Femur (tissue), 1 donor: ENCODE measurements around the gene KCNV2.
"Not testable (repeated sequence)": the region's sequence is repeated elsewhere in the genome, so short reads cannot be mapped to it uniquely, and the experiment has no call there.

Source experiments
- DNase-seq: peaks from one replicate; pipeline ENCODE4 v3.0.0-alpha.2; 2017

The KCNV2 gene

DNA sequence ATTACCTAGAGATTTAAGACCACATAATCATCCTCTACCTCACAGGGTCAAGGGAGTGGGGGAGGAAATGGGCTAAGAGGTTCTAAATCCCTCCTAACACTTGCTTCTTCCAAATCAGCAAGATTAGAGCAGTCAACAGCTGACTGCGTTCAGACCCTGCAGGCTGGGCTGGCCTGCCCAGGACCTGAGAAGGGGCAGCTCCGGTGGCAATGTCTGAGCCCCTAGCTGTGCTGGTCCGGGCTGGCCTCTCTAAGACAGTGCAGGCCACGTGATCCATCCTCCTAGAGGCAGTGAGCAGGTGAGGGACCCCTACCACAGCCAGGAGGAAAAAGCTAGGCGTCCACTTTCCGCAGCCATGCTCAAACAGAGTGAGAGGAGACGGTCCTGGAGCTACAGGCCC, at the start of gene KCNV2:
Gene KCNV2 (plus strand): TSS at position 126 of the 400 bp plus-strand sequence. CDS start 230 bp downstream, at position 356.
- DNase-seq = no peak

DNA sequence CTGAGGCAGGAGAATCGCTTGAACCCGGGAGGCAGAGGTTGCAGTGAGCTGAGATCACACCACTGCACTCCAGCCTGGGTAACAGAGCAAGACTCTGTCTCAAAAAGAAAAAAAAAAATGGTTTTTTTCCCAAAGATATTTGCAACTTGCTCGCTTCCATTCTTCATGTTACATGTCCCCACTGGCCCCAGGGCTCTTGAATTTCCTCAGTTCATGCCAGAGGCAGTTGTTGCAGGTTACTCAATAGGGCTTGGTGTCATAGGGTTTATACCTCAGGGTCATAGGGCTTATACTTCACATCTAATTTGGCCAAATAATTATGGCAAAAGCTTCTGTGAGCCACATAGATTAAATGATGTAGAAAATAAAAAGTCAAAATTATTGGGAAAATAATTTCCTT, 44.1 kb upstream of the KCNV2 start:
- no peak for DNase-seq

- no peak for DNase-seq
Measured at GRCh38 chr9:2674141-2674824, 43.0 kb upstream of the KCNV2 start.

- no peak for DNase-seq
Measured at GRCh38 chr9:2675834-2676233, 41.5 kb upstream of the KCNV2 start.

DNA sequence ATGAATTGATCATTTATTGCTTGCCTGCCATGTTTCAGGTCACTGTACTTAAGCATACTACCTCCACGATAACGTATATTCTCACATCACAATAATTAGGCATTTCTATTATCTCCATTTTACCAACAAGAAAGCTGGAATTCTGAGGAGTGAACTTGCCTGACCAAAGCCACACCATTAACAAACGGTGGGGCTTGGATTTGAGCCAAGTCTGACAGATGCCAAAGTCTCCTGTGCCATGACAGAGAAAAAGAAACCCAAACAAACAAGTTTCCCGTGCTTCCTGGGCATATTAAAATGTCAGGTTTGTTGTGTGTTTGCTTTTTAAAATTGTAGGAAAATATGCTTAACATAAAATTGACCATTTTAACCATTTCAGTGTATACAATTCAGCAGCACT, 40.8 kb upstream of the KCNV2 start:
- DNase-seq = no peak

- DNase-seq = no peak
Measured at GRCh38 chr9:2677915-2678889, 39.1 kb upstream of the KCNV2 start.

DNA sequence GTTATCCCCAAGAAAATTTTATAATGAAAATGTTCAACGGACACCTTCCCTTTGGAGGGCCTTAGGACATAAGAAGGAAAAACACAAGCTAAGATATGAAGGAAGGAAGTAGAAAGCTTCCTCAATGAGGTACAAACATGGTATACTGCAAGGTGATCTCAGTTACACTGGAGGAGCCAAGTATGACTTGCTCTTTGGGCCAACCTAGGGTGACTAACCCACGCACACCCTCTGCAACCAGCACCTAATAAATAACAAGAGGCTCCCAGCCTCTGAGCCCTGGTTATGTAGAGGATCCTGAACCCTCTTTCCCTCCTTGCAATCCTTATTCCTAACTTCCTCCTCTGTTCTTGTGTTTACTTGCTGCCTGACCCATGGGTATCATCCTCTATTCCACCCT, 38.3 kb upstream of the KCNV2 start:
- DNase-seq = no peak

DNA sequence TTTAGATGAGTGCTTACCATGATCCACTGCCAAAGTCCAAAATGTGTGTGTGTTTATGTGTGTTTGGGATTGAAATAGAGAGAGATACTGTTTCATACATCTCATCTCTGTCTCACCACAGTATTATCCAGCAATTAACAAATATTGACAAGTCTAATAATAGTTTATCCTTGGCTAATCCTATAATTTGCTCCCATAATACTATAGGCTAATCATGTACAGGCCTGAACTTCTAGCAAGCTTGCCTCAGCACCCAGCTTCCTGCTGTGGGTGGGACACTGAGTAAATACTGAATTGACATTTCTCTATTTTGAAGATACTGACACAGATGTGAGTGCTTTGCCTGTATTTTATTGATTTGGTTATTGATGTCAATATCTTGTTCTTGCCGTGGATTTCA, 35.3 kb upstream of the KCNV2 start:
- no peak for DNase-seq

DNA sequence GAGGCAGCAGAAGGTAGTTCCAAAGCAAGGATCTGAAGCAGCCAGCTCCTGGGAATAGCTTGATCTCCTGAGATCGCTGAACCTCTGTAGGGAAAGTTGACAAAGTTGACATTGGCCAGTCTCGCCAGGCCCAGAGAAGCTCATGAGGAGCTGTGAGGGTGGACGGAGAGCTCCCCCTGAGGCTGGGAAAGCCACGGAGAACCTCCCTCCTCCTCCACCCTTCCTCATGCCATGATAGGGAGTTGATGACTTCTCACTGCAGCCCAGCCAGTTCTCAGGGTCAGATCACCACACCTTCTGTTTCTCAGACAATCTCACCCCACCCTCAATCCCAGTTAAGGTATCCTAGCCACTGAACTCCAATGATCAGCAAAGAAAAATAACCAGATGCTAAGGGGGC, 30.4 kb upstream of the KCNV2 start:
- DNase-seq = no peak

DNA sequence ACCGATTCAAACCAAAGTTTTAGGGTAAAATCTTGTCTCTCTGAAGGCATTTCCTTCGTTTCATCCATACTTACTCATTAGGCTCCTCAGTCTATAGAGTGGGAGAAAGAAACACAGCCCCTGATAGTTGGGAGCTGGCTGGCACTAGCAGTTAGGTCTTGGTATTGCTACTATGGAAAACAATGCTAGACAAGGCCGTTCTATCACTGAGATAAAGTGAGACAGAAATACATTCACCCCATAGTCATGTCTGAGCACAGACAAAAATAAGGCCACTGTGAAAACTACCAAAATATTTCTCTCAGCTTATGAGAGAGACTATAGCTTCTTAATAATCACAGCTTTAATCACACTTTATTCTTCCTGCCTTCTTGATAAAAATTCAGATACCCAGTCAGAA, 28.7 kb upstream of the KCNV2 start:
- no peak for DNase-seq

GRCh38 chr9:2691212-2691611, 26.1 kb upstream of the KCNV2 start:
- no peak for DNase-seq

- DNase-seq = no peak
Measured at GRCh38 chr9:2691626-2692025, 25.7 kb upstream of the KCNV2 start.

DNA sequence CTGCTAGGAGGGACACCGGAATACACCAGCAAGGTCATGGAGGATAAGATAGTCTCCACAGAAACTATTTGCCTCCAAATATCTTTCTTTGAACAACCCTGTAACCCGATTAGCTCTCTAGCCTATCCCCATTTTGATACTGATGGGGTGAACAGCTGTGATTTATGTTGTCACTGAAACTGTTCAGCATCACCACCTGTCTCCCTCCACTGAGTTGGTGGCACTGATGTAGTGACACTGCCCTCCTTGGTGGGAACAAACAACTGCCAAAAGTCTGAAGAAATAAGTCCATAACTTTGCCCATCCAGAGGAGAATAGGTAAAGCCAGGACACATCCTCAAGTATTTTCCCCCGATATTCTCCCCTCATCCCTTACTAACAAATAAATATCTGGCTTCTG, 24.3 kb upstream of the KCNV2 start:
- DNase-seq = no peak

DNA sequence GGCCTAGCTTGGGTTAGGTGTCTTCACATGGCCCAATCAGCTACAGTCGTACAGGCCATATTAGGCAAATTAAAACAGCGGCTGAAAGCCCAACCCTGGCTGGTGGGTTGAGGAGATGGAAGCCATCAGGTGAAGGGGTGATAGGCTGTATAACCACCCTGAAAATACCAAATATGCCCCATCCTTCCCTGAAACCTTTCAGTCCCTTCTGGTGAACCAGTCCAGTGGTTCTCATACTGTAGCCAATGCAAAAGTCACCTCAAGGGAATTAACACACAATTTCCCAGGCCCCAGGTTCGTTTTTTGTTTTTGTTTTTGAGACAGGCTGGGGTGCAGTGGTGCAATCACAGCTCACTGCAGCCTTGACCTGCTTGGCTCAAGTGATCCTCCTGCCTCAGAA, 19.8 kb upstream of the KCNV2 start:
- no peak for DNase-seq

DNA sequence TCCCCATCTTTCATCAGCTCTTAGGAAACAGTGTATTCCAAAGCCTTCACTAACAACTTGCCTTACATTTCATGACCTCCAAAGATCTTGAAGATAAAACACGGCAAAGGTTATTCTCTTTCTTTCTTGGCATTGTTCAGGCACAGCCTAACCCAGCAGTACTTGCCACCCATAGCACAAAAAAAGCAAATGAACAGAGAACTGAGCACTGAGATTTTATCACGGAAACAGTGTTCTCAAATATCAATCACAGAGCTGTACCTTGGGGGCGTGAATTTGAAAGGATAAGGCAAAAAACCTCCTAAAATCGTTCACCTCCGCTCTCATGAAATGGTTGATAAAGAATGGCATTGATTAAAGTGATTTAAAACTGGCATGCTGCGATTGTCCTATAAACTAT, 16.9 kb upstream of the KCNV2 start:
- DNase-seq = no peak

DNA sequence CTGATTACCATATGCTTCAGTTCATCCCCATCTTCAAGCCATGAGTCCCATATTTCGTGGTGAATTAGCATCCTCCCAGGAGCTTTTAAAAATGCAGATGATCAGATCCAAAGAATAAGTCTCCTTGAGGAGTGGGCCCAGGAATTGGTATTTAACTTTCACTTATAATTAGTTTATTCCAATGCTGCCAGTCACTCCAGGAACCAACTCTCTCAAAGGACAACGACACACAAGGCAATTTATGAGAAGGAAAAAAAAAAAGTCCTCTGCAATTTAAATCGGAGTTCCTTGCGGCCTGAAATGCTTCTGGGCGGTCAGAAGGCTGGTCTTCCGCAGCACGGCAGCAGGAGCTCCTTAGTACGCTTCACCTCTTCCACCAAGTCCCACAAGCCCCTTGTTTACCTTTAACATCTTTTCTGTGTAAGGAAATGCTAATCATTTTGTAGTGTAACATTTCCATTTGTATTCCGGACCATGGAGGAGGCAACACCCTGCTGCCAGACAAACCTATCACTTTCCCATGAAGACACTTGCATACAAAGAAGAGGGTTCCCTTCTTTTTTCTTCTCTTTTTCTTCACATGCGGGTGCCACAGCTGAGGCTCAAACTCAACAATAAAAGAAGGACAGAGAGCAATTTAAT, 16.3 kb upstream of the KCNV2 start:
- DNase-seq = no peak

GRCh38 chr9:2704504-2704903, 12.8 kb upstream of the KCNV2 start:
- DNase-seq = no peak

DNA sequence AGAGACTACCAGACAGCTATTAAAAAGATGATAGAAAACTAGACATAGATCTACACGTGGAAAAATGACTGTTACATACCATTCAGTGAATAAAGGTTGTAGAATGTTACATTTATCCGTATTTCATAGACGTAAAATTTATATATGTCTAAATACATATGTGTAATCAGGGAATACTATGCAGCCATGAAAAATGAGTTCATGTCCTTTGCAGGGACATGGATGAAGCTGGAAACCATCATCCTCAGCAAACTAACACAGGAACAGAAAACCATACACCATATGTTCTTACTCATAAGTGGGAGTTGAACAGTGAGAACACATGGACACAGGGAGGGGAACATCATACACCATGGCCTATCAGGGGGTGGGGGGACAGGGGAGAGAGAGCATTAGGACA, 10.1 kb upstream of the KCNV2 start:
- DNase-seq = not testable (repeated sequence)

DNA sequence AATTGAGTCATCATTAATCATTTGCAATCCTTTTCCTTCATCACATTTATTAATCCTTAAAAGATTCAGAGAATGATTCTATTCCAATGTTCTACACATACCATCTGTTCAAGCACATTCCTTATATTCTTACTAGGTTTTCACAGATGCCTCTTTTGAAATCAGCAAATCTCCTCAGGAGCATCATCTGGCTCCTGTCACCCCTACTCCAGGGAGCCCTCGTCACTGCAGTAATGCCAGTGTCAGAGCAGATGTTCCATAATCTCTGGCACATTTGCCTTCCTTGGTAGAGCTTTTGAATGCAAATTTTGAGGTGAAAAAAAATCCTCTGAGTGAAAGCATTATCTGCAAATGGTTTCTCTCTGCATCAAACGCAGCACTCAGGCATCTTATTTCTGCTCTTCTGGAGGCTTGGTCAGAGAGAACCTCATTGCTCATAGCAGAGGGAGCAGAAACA, 7.6 kb upstream of the KCNV2 start:
- DNase-seq = no peak

DNA sequence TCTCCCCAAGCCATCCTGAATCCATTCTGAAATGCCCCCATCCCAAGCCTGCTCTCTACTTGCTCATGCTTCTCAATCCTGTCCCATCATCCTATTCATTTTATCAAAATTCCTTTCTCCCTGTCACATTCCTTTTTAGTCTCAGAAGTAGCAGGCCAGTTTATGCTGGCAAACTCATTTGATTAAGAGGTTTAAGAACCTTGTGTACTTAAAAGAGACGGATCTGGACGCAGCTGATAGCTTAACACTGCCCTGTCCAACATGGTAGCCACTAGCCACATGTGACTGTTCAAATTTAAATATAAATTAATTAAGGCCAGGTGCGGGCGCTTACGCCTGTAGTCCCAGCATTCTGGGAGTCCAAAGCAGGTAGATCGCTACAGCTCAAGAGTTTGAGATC, 5.6 kb upstream of the KCNV2 start:
- DNase-seq = no peak

- no peak for DNase-seq
Measured at GRCh38 chr9:2718001-2718697, 839 bp downstream of the KCNV2 start.

- DNase-seq = no peak
Measured at GRCh38 chr9:2718698-2719033, 1.4 kb downstream of the KCNV2 start.

GRCh38 chr9:2720179-2720654, 2.9 kb downstream of the KCNV2 start:
- no peak for DNase-seq
